Endothelial cell of umbilical vein (primary cell): Measurements from ENCODE around the gene TADA2A. TPM values are rescaled to one million over a fixed set of nuclear protein-coding genes. Genes with fewer than 3 reads are reported as not detected.

Source experiments
- BruUV-seq: library from RNA; stranded (reverse); fragments of 400-500 nt; replicated peaks from 2 replicates; lab custom pipeline; 2021; lab: Mats Ljungman, UMichigan
- CTCF ChIA-PET: fragments of 300-600, 350-600 bp; sonication (Branson Sonifier 250); formaldehyde crosslinking; loops from one replicate; lab custom pipeline; 2021; ENCODE audit warnings: antibody characterized with exemption, inconsistent platforms; lab: Charles Lee
- POLR2A ChIA-PET: fragments of 300-600, 350-600 bp; sonication (Branson Sonifier 250); formaldehyde crosslinking; loops from one replicate; lab custom pipeline; 2021; ENCODE audit warnings: antibody characterized with exemption, inconsistent platforms; lab: Charles Lee
- DNase-seq: peaks from one replicate; pipeline ENCODE4 v3.0.0-alpha.2; 2011; ENCODE audit warnings: low read depth, low spot score
- FAIRE-seq: peaks from 2 replicates; lab custom pipeline; 2011; peaks lifted over from hg19 to GRCh38; lab: Jason Lieb, UNC
- H2AFZ ChIP-seq: 2 replicates; pipeline ENCODE4 v1.6.0; 2012; ENCODE audit warnings: low read depth, low read length, control low read depth, inconsistent platforms
- H3K27ac ChIP-seq: 2 replicates; pipeline ENCODE4 v1.5.1; 2011; ENCODE audit warnings: low read depth, mild to moderate bottlenecking, control low read depth, low read length, moderate library complexity; ENCODE audit not compliant: insufficient read depth
- H3K27me3 ChIP-seq, 2 experiments: 2 replicates each; pipeline versions ENCODE4 v1.6.0 to v1.6.1; 2011; ENCODE audit warnings: low read length in 2 of 2, mixed read lengths in 1 of 2; ENCODE audit not compliant: control insufficient read depth in 2 of 2, insufficient read depth in 2 of 2
- H3K36me3 ChIP-seq, 2 experiments: 2 replicates in 1 of 2; 3 replicates in 1 of 2; pipeline ENCODE4 v1.5.1; 2011; ENCODE audit warnings: low read length in 2 of 2, mild to moderate bottlenecking in 1 of 2, moderate library complexity in 1 of 2; ENCODE audit not compliant: control insufficient read depth in 2 of 2, insufficient read depth in 2 of 2; ENCODE audit errors: extremely low read depth in 1 of 2
- H3K4me1 ChIP-seq: 3 replicates; pipeline ENCODE4 v1.5.1; 2011; ENCODE audit warnings: mild to moderate bottlenecking, low read length; ENCODE audit not compliant: control insufficient read depth, insufficient read depth; ENCODE audit errors: extremely low read depth
- H3K4me2 ChIP-seq: 2 replicates; pipeline ENCODE4 v1.6.1; 2011; ENCODE audit warnings: low read length, control low read depth, mixed read lengths; ENCODE audit not compliant: insufficient read depth
- H3K4me3 ChIP-seq, 3 experiments: fragments of 200-600 bp in 1 of 3; sonication (generic), shearing (Covaris generic) in 1 of 3; replicated peaks in 1 of 3; 2 replicates each; pipeline ENCODE4 v1.5.1; 2011 to 2016; ENCODE audit warnings: control low read depth in 3 of 3, low read length in 3 of 3, mild to moderate bottlenecking in 2 of 3, inconsistent platforms in 1 of 3, low read depth in 1 of 3, moderate library complexity in 1 of 3; ENCODE audit not compliant: insufficient read depth in 1 of 3
- H3K79me2 ChIP-seq: 2 replicates; pipeline ENCODE4 v1.6.0; 2012; ENCODE audit warnings: low read length, inconsistent platforms; ENCODE audit not compliant: control insufficient read depth, insufficient read depth
- H3K9ac ChIP-seq: replicated peaks from 2 replicates; pipeline ENCODE3; 2011; ENCODE audit warnings: low read length, control low read depth; ENCODE audit not compliant: insufficient read depth; ENCODE audit errors: extremely low read depth
- H3K9me1 ChIP-seq: replicated peaks from 3 replicates; pipeline ENCODE4 v1.6.0; 2011; ENCODE audit warnings: mild to moderate bottlenecking, low read length; ENCODE audit not compliant: control insufficient read depth, insufficient read depth; ENCODE audit errors: extremely low read depth
- H3K9me3 ChIP-seq: replicated peaks from 2 replicates; pipeline ENCODE4 v1.5.1; 2012; ENCODE audit warnings: low read length, inconsistent platforms; ENCODE audit not compliant: control insufficient read depth, insufficient read depth
- H4K20me1 ChIP-seq: replicated peaks from 2 replicates; pipeline ENCODE3; 2011; ENCODE audit warnings: mild to moderate bottlenecking, low read length; ENCODE audit not compliant: control insufficient read depth, insufficient read depth; ENCODE audit errors: extremely low read depth
- CTCF ChIP-seq, 2 donors: IDR thresholded peaks; 1 replicate in 1 of 2; 2 replicates in 1 of 2; pipeline ENCODE4 v1.5.1; 2011; ENCODE audit warnings: low read length in 2 of 2, mild to moderate bottlenecking in 2 of 2, moderate library complexity in 2 of 2, control low read depth in 1 of 2, inconsistent platforms in 1 of 2, low read depth in 1 of 2; ENCODE audit not compliant: insufficient read depth in 1 of 2; ENCODE audit errors: extremely low read depth in 1 of 2
- EZH2 ChIP-seq: IDR thresholded peaks from 2 replicates; pipeline ENCODE4 v1.6.1; 2012; ENCODE audit warnings: borderline replicate concordance, low read depth, mild to moderate bottlenecking, moderate library complexity, low read length, inconsistent platforms; ENCODE audit not compliant: severe bottlenecking
- FOS ChIP-seq: IDR thresholded peaks from 2 replicates; pipeline ENCODE4 v1.6.1; 2011; ENCODE audit warnings: mild to moderate bottlenecking, low read length, moderate library complexity, borderline replicate concordance; ENCODE audit not compliant: insufficient read depth
- GATA2 ChIP-seq: IDR thresholded peaks from 2 replicates; pipeline ENCODE4 v1.7.0; 2011; ENCODE audit warnings: low read depth, mild to moderate bottlenecking, moderate library complexity, mixed read lengths, low read length; ENCODE audit not compliant: insufficient read length, insufficient read depth
- JUN ChIP-seq: IDR thresholded peaks from 2 replicates; pipeline ENCODE4 v1.6.1; 2011; ENCODE audit warnings: borderline replicate concordance, low read depth; ENCODE audit not compliant: insufficient read length, insufficient read depth
- POLR2AphosphoS5 ChIP-seq: IDR thresholded peaks from 2 replicates; pipeline ENCODE4 v1.6.1; 2012; ENCODE audit warnings: low read depth, mild to moderate bottlenecking, control low read depth, low read length, moderate library complexity; ENCODE audit not compliant: insufficient read depth
- dilution Hi-C: fragments of 300-500 bp; cut with MboI; formaldehyde crosslinking; loops from one replicate; pipeline ENCODE4 v1.15.0; 2019; ENCODE audit warnings: low sequenced_read_pairs; ENCODE audit not compliant: extremely low pct_ligation_motif_present
- intact Hi-C: fragments of 100-400 bp; cut with micrococcal nuclease; formaldehyde crosslinking; loops from one replicate; pipeline ENCODE4 v1.10.0; 2022
- polyA plus RNA-seq, 4 experiments: library from polyadenylated mRNA; depleted of rRNA in 3 of 4; stranded (reverse) in 3 of 4; unstranded in 1 of 4; fragments of >200 nt; gene quantifications; 2 replicates each; pipeline versions ENCODE4 v1.2.1 to v1.2.3, GENCODE V29; 2011 to 2012; ENCODE audit warnings: missing spikeins in 1 of 4
- total RNA-seq: library from RNA; stranded (reverse); gene quantifications from 2 replicates; pipeline ENCODE4 v1.2.3, GENCODE V29; 2021

Gene TADA2A
- total and polyA plus RNA-seq, 2 donors (not counting 3 experiments of a cell fraction or from before 2014, with no cell fraction given) = 9.9 to 22.4 TPM

- Histone ChIP-seq H3K9ac (peak overlapping the region; percentile 83), H2AFZ (no peak overlapping the region), H4K20me1 (peaks cover 2% of the 10 kb centered on the region), H3K4me1 (peaks cover 34% of the 10 kb centered on the region), H3K36me3 (no peaks in the 10 kb centered on the region), H3K9me1 (no peaks in the 10 kb centered on the region), H3K27ac (peak overlapping the region; percentile 77), H3K4me3 (peak overlapping the region in 1 of 3 experiments; percentile 12), H3K4me2 (peak overlapping the region; percentile 65), H3K79me2 (peaks cover 26% of the 10 kb centered on the region), H3K27me3 (no peaks in the 10 kb centered on the region), H3K9me3 (no peaks in the 10 kb centered on the region)
- intact Hi-C loops (loop anchor here (1.0 to 5.0 kb wide), 4 partner anchors 11 to 119 kb away; partner anchors contain the start of gene SYNRG), dilution Hi-C loops (no loop called here)
- peak; percentile 89 for TF ChIP-seq JUN
- TF ChIP-seq FOS = peak; percentile 71
- peak; percentile 43 for TF ChIP-seq POLR2AphosphoS5
- TF ChIP-seq GATA2 = peak; percentile 24
- no peak for TF ChIP-seq CTCF (IDR thresholded peaks at IDR 0.05; ENCODE audit: extremely low read depth in 1 of 2, insufficient read depth in 1 of 2, low read depth in 1 of 2, low read length in 2 of 2)
- no peak for TF ChIP-seq EZH2
- ChIA-PET CTCF (interaction anchor here (0.5 to 1.5 kb wide), 6 partner anchors 11 to 115 kb away, joined by 3 to 5 read pairs (median 3); no protein-coding TSS in a partner anchor), POLR2A (interaction anchor here (1.1 kb wide), 1 partner anchor 11 kb away, joined by 8 read pairs; no protein-coding TSS in a partner anchor)
- BruUV-seq = no TSS peak
- DNase-seq (peak; percentile 93), FAIRE-seq (no peak)
Observed at GRCh38 chr17:37488009-37488604, 81.4 kb downstream of the TADA2A start.
